H1 (cell line): ENCODE data around the gene SLC17A6. TPM values are rescaled to one million over a fixed set of nuclear protein-coding genes. Genes with fewer than 3 reads are reported as not detected.

Experiments used
- ASH2L ChIP-seq: fragments of 200-600, 300-600 bp; sonication (generic); IDR thresholded peaks from one replicate; pipeline ENCODE4 v1.7.1; 2017; ENCODE audit warnings: low read length
- ATF2 ChIP-seq: IDR thresholded peaks from 2 replicates; pipeline ENCODE4 v1.6.1; 2012; ENCODE audit warnings: low read length, inconsistent platforms
- GABPA ChIP-seq: IDR thresholded peaks from 2 replicates; pipeline ENCODE4 v1.6.1; 2011; ENCODE audit warnings: mild to moderate bottlenecking, low read length, moderate library complexity, borderline replicate concordance; ENCODE audit not compliant: insufficient read depth
- GTF2F1 ChIP-seq: IDR thresholded peaks from 2 replicates; pipeline ENCODE4 v1.6.1; 2012; ENCODE audit warnings: low read depth, low read length, improper control_type of control experiment, borderline replicate concordance
- MAFK ChIP-seq: IDR thresholded peaks from 2 replicates; pipeline ENCODE4 v1.6.1; 2012; ENCODE audit warnings: low read depth, mild to moderate bottlenecking, improper control_type of control experiment, low read length
- NANOG ChIP-seq: IDR thresholded peaks from 2 replicates; pipeline ENCODE4 v1.6.1; 2011; ENCODE audit warnings: low read length, low read depth, mild to moderate bottlenecking, inconsistent platforms; ENCODE audit not compliant: insufficient read depth, poor library complexity, severe bottlenecking
- RXRA ChIP-seq: IDR thresholded peaks from 2 replicates; pipeline ENCODE4 v1.6.1; 2011; ENCODE audit warnings: low read depth, mild to moderate bottlenecking, low read length, moderate library complexity; ENCODE audit not compliant: insufficient read depth
- SAP30 ChIP-seq: fragments of 300-600 bp; sonication (generic); IDR thresholded peaks from 2 replicates; pipeline ENCODE4 v1.7.1; 2012; ENCODE audit warnings: low read length, moderate library complexity, mild to moderate bottlenecking, inconsistent platforms; ENCODE audit not compliant: insufficient read depth, insufficient replicate concordance
- SIRT6 ChIP-seq: IDR thresholded peaks from one replicate; pipeline ENCODE4 v1.7.1; 2012; ENCODE audit warnings: low read length, inconsistent platforms
- SP1 ChIP-seq: IDR thresholded peaks from 2 replicates; pipeline ENCODE4 v1.6.1; 2011; ENCODE audit warnings: low read depth, low read length
- SP2 ChIP-seq: IDR thresholded peaks from 2 replicates; pipeline ENCODE4 v1.6.1; 2012; ENCODE audit warnings: mild to moderate bottlenecking, low read length, inconsistent platforms
- SRF ChIP-seq: IDR thresholded peaks from 2 replicates; pipeline ENCODE4 v1.6.1; 2011; ENCODE audit warnings: mild to moderate bottlenecking, low read depth, low read length, moderate library complexity
- TAF1 ChIP-seq: IDR thresholded peaks from 2 replicates; pipeline ENCODE4 v1.6.1; 2011; ENCODE audit warnings: mild to moderate bottlenecking, low read depth, low read length
- YY1 ChIP-seq: IDR thresholded peaks from 2 replicates; pipeline ENCODE4 v1.6.1; 2011; ENCODE audit warnings: low read depth, mild to moderate bottlenecking, low read length
- polyA plus RNA-seq, 7 experiments: library from polyadenylated mRNA; depleted of rRNA in 3 of 7; stranded (reverse) in 5 of 7; unstranded in 2 of 7; fragments of >200 nt in 5 of 7; fragments of 200-250 nt in 2 of 7; gene quantifications; 1 replicate in 5 of 7; 2 replicates in 1 of 7; 4 replicates in 1 of 7; pipeline versions ENCODE4 v1.2.1 to v1.2.3, GENCODE V29; 2011 to 2013; ENCODE audit warnings: missing spikeins in 2 of 7, mixed read lengths in 2 of 7
- total RNA-seq: library from RNA; stranded (reverse); fragmentation: NEBNext Ultra II Directional; extraction: Animal tissue kit (Norgen Biotek cat#: 25700); gene quantifications from 2 replicates; pipeline ENCODE4 v1.2.1, GENCODE V29; 2021

Gene SLC17A6
- total and polyA plus RNA-seq, 2 of the 8 experiments (the other 6 are each of a cell fraction or from before 2014, with no cell fraction given), result 0.24 to 1.6 TPM

DNA sequence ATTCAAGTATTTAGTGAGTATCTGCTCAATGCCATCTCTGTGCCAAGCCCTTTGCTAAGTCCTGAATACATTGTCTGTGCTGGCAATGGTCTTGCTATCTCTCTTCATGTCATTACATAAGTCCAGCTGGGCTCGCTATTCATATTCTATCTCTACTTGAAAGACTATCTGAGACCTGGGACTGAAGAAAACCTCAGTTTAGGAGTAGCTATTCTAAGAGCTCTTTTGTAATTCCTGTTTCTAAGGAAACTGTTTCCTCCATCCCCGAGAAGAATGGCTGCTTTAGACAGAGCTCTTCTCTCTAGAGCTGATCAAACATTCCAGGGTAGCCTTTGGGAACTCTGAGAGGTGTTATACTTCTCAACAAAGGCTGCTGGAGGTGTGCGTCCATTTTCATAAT is 33.0 kb downstream of the SLC17A6 start (continued):
- TF ChIP-seq SAP30, result no peak
- TF ChIP-seq ASH2L, result peak; percentile 23
- TF ChIP-seq YY1, result peak; percentile 76
- TF ChIP-seq SP2, result no peak
- TF ChIP-seq RXRA, result no peak
- TF ChIP-seq NANOG, result peak; percentile 38
- TF ChIP-seq SIRT6, result no peak
- no peak for TF ChIP-seq ATF2
- no peak for TF ChIP-seq SP1
- no peak for TF ChIP-seq MAFK
- TF ChIP-seq GTF2F1, result no peak
- no peak for TF ChIP-seq SRF
- TF ChIP-seq TAF1, result no peak
- no peak for TF ChIP-seq GABPA
